Right hindlimb (tissue), 1 donor: ENCODE measurements around the gene KCNH2.

Source experiments
- DNase-seq: peaks from one replicate; pipeline ENCODE4 v3.0.0-alpha.2; 2018

The KCNH2 gene

DNA sequence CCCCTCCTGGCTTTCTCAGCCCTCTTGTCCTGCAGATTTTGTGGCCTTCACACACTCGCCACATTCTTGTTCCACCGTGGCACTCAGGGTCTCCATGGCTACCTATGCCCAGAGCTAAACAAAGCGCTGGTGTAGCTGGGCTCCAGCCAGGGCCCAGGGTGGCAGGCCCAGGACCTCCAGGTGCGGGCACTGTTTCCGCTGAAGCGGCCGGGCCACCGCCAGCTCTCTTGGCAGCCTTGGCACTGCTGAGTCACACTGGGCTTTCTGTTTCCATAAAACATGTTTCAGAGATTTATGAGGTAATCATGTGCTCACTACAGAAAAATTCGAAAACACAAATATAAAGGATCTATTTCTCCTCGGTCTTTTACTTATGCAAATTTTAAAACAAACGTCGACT, 74.5 kb downstream of the KCNH2 start:
- peak; percentile 60 for DNase-seq

DNA sequence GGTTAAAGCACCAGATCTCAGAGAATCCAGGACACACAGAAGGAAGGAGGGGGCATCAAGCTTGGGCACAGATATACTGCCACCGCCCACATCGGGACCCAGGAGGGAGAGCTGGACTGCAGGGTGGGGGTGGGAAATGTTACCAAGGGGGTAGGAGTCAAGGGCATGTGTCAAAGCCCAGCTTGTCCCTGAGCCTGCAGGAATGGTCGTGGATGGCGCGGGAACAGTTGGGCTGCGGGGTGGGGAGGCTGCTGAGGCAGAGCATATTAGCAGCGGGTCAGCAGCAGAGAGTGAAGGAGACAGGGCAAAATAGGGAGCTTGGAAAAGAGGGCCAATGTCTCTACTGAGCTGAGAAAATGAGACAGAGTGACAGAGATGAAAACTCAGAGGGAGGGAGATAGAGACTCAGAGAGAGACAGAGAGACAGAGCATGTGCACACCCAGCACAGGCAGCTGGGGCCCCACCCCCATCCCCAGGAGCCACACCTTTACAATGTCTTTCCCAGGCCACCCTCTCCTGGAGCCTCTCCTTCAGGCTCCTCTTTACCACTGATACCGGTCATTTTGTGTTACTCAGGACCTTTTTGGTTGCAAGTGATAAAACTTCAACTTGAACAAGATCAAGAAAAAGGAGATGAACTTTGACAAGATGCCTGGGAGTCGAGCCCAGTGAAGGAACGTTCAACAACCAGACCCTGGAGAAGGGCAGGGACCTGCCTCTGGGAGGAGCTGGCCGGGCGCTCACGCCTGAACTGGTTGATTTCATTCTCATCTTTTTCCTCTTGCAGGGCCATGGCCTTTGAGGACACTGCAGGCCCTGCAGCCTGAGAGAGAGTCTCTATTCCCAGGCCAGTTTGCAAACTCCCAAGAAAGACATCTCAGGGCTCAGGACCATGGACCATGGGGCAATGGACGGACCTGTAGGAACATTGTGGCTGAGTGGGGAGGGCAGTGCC, 75.8 kb downstream of the KCNH2 start:
- DNase-seq, result no peak

DNA sequence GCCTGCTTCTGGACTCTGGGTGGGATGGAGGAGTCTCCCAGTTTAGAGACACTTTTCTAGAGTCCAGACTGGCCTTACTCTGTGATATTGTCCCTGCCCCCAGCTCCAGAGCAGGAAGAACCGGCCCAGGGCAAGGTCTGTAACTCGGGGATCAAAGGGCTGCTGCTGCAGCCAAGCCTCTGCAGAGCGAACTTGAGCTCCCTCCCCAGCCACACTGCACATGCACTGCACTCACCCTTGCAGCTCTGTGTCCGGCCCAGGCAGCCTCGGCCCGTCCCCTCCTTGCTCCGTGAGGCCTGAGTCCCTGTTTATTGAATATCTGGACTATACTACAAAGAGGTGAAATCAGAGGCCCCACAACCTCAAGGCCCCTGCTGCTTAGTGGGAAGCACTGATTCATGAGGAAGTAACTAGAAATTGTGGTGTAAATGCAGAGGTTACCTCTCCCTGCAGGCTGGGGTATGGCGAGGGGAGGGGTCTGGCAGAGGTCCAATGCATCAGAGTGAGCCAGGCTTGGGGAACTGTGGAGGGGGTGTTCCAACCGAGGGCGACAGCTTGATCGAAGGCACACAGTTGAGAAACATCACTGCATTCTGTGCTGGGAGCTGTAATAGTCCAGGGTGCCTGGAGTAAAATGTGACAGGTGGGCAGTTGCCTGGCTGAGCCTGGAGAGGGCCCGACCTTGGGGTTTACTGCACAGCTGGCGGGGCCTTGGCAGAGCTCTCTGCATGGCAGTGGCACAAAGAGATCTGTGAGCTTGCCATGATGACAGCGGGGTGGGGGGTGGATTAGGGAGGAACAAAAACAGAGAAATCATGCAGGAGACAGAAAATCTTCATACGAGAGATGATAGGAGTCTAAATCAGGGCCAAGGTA, 76.7 kb downstream of the KCNH2 start:
- peak; percentile 39 for DNase-seq

DNA sequence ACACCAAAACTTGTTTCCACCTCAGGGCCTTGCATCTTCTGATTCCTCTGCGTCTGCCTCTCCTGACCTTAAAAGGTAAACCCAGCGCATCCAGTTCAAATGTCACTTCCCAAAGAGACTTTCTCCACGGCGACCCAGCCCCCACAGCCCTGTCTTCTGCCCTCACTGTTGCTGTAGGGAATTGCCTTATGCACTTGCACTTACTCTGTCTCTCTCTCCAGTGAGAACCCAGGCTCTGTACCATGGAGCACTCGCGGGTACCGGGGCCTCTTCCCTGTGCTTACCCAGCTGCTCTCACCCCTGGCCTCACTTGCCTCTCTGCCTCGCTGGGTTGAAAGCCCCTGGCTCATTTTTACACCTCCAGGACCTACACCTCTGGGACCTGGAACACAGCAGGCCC, 77.4 kb downstream of the KCNH2 start:
- DNase-seq, result no peak

DNA sequence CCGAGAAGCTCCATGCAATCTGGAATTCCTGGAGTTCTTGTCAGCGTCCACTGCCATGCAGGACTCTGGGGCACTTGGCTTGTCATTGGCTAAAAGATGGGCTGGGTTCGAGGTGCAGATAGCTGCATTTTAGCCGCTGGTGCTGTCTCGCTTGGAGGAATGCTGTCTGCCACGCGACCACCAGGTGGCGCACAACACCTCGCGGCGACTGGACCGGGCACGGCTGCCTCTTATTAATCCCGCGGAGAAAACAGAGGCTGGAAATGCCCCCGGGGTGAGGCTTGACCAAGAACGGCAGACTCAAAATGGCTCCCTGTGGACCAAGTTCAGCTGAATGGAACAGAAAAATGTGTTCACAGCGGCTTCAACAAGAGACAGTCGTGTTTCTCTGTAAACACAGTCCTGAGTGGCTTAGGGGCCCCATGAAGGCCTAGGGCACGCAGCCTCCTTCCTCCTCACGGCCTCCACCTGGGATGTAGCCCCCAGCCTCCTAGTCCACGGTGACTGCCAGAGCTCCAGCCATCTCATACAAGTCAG, 79.6 kb downstream of the KCNH2 start:
- DNase-seq, result peak; percentile 76

DNA sequence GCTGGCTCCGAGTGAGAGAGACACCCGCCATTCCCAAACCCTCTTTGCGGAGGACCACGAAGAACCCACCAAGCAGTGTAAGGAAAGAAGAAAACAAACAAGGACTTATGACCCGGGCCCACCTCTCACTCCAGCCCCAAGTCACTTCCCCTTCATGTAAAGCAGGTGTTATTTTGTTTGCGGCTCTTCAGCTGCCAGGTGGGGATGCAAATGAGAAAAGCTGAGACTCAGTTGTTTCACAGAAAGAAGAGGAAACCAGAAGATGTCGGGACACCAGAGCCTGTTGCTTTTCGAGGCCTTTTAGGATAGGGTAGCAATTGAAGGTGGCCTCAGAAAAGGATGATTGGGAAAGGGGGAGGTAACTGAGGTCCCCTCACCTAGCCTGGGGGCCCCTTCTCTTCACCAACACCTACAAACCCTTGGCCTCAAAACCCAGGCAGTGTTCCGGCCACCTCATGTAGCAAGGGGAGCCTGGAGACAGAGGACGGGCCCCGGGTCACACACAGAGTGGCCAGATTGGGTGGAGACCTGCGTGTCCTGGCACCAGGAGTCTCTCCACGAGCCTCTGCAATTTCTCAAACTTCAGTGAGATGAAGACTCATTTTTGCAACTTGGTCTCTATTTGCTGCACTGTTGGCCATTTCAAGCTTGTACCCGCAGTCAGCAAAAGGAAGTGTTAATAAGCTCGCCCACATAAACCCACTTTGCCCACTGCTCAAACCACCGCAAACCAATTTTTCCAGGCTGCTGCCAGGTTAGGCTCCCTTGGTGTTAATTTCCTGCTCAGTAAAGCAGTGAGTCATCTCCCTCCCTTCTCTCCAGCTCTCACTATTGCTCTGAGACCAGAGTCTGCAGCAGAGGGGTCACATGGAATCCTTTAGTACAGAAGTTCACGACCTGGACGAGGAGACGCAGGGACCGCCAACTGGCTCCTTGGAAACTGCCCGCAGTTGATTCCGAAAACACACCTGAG, 80.3 kb downstream of the KCNH2 start:
- no peak for DNase-seq

DNA sequence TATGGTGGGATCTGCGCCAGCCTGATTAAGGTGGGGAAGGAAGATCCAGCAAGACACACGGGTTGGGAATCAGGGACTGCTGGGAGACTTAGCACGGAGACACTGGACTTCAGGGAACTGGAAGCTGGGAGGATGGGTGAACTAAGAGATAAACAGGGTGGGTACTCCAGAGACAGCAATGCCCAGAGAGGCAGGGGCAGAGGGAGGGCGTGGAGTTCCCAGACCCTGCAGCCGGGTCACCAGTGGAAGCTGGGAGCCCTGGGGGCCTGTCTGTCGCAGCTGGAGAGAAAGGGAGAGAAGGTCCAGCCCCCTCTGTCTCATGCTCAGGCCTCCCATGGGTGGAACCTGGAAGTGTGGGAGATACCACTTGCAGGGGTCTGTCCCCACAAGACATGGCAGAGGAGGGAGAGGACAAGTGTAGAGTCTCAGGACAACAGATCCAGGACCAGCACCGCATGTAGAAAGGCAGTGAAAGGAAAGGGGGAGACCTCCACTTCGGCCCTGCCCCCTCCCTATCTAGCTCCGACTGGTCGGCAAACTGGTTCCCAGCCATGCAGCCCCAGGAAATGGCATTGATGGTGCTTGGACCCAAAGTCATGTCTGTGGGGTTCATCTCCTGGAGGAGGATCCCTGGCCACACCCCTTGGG, 81.4 kb downstream of the KCNH2 start:
- DNase-seq, result no peak

DNA sequence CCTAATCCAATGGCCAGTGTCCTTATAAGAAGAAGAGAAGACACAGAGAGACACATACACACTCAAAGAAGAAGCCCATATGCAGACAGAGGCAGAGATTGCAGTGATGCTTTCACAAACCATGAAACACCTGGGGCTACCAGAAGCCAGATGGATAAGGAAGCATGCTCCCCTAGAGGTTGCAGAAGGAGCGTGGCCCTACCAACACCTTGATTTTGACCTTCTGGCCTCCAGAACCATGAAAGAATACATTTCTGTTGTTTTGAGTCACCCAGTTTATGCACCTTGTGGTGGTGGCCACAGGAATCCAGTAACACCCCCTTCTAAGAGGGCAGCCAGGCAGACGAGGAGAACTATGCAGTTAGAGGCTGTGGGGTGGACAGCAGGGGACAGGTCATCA, 82.3 kb downstream of the KCNH2 start:
- DNase-seq, result no peak
